ENCODE data around the gene HES3.

DNA sequence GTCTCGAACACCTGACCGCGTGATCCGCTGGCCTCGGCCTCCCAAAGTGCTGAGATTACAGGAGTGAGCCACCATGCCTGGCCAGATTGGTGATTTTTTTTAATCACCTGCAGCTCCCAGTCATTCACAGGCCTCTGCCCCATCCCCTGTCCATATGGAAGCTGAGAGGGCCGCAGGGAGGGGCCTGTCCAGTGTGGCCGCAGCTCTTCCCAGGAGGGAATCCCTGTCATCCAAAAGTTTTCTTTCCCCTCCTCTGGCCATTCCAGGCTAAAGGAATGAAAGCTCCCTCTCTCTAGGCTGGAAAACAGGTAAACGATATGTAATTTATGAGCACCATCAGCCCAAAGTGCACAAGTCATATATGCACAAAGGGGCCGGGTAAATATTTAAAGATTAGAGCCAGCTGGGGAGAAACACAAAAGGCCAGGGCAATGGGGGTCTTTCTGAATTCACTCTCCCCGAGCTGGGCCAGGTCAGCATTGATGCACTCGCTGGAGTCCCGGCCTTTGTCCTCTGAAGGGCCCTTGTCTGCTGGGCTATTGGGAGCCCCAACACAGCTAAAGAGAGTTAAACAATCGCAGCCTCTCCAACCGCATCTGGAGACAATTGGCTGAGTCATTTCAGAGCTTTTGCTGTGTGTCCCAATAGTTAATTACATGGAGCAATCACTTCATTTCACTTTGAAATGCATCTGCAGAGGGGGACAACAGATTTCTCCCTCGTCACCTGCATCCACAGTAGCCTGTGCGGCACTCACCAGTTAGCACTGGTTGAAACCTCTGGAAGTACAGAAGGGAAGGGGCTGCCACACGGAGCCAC lies 3.8 kb upstream of the HES3 start:
- TF ChIP-seq CTCF (IDR thresholded peaks at IDR 0.05), result no peak
- no peak for TF ChIP-seq POLR2A (IDR thresholded peaks at IDR 0.05)

Data from uterus (tissue), 2 donors.